Measurements from ENCODE around the gene FGD4.
"Not testable (repeated sequence)": the region's sequence is repeated elsewhere in the genome, so short reads cannot be mapped to it uniquely, and the experiment has no call there.

The FGD4 gene

DNA sequence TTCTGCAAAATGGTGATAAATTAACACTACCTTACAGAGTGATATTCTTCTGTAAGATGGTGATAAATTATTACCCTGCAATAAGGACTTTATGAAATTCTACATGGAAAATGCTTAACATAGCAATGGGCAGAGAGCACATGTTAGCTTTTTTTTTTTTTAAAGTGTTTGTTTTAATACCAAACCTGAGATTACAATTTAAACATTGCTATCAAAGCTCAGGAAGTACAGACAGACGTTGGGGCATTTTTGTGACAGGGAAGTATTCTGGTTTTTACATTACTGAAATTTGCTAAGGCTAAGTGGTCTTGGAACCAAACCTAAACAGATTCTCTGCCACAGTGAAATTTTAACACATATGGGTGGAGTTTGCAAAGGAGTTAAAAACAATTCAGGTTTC is 133.1 kb downstream of the FGD4 start:
- no peak for DNase-seq

DNA sequence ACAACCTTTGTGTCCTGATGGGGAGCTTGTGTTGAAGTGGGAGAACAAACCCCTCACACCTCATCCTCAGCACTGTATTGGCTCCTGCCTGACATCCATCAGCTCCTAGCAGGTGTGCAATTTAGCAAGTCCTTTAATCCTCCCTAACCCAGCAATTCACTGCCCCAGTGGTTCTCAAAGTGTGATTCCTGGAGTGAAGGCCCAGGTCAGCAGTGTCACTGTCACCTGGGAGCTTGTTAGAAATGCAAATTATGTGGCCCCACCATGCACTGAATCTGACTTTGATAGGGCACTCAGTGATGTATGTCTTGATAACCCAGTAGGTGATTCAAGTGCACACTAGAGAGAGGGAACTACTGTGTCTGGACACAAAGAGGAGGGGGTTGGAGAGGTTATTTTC is 133.6 kb downstream of the FGD4 start:
- no peak for DNase-seq

DNA sequence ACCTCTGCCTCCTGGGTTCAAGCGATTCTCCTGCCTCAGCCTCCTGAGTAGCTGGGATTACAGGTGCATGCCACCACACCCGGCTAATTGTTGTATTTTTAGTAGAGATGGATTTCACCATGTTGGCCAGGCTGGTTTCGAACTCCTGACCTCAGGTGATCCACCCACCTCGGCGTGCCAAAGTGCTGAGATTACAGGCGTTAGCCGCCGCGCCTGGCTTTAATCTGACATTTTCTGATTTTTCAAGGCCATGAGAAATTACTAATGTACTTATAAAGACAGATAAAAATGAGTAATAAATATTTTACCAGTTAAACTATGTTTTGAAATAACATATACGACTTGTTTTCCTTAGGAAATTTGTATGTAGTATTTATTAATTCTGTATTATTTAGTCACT is 134.1 kb downstream of the FGD4 start:
- not testable (repeated sequence) for DNase-seq

DNA sequence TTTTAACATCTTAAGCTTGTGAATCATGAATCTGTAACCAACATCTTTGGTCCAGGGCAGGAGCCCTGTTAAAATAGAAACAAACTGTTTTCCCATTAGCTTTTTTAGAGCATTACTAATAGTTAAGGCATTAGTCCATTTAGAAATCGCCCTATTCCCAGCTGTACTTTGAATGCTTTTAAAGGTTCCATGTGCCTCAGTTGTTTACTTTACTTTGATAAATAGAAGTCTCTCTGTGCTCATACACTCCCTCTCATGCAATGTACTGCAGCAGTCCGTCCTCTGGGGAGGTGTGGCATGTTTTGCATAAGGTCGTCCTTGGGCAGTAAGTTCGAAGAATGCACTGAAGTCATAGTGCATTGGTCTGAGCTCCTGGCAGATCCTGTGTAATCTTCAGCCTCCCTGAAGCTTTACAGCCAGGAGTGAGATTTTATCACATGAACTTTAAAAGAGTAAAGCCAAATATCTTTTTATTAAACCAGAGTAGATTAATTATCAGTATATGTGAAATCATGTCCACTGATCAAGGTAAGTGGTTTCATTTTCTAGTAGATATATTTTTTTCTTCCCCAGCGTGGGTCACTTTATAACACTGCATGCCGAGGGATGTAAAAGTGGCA is 134.7 kb downstream of the FGD4 start:
- DNase-seq: no peak

DNA sequence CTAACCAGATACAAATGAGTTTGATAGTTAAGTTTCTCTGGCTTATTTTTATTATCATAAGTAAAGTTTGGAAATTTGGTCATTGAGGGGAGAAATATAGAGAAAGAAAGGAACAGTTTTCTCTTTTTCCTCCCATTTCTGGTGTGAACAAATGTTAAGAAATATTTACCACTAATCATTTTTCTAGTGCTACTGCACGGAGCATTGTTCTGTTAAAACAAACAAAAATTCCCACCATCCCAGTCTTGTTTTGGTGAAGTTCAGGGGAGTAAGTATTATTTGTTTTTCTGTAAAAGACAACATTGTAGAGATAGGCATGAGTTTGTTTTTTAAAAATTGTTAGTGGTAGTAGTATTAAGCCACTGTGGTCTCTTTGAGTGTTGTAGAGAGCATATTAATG is 135.3 kb downstream of the FGD4 start:
- DNase-seq: no peak

DNA sequence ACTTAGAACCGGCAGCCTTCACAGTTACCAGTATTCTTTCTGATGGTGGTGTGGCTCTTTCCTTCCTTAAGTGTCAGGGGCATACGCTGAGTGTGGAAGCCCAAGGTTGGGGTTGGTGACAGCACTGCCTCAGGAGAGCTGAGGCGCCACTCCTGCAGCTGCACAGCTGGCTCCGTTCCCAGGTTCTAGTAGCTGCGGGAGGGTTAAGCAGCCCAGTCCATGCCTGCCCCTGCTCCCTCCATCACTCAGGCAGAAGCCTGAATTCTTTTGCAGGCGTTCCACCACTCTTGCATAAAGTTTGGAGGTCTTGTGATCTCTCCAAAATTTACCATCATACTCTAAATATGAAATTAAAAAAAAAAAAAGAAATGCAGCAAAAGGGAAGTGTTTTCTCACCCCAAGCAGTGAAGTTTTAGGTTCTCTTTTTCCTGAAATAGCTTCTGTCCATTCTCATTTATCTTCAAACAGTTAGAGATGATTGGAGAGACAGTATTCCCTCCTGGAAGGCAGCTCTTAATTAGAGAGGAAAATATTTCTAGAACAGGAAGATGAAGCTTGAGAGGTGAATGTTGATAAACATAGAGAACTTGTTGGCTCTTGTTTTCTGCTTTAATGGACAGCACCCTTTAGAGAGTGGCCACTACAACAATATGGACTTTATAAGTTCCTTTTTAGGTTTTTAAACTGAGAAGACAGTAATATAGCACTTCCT is 136.1 kb downstream of the FGD4 start:
- no peak for DNase-seq

DNA sequence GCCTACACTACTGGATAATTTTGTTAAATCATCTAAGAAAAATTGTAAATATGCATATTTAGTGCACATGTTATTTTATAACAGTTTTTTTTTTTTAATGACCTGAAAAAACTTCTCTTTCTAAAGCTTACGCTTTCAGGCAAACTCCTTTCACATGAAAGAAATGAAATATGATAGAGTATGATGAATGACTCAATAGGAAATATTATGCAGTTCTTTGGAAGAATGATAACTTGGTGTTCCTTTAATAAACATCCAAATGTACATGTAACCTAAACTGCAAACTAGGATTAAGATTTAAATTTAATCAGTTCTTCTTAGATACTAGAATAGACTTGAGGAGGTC is 136.6 kb downstream of the FGD4 start:
- no peak for DNase-seq

DNA sequence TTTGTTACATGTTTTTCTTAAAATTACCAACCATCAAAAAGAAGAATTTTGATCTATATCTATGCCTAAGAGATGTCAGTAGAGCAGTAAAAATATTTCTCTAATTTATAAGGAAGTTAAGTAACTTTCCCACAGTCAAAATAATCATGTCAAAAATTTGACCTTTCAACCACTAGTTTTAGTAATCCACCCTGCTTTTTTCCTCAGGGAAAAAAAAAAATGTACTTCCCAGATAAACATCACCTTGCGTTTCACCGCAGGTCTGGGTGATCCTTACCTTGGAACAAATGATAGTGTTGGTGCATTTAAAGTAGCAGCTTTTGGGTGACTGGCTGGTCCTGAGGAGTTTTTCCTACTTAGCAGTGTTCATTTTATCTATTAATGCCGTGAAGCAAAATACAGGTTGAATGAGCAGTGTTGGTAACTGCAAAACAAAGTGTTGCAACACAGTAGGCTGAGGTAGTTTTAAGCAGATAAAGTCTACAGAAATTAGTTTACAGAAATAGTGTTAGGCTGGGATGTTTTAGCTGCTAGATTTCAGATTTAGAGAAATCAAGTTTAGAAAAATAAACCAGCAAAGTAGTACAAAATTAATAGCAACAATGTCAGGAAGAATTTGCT is 142.5 kb downstream of the FGD4 start:
- DNase-seq: no peak

DNA sequence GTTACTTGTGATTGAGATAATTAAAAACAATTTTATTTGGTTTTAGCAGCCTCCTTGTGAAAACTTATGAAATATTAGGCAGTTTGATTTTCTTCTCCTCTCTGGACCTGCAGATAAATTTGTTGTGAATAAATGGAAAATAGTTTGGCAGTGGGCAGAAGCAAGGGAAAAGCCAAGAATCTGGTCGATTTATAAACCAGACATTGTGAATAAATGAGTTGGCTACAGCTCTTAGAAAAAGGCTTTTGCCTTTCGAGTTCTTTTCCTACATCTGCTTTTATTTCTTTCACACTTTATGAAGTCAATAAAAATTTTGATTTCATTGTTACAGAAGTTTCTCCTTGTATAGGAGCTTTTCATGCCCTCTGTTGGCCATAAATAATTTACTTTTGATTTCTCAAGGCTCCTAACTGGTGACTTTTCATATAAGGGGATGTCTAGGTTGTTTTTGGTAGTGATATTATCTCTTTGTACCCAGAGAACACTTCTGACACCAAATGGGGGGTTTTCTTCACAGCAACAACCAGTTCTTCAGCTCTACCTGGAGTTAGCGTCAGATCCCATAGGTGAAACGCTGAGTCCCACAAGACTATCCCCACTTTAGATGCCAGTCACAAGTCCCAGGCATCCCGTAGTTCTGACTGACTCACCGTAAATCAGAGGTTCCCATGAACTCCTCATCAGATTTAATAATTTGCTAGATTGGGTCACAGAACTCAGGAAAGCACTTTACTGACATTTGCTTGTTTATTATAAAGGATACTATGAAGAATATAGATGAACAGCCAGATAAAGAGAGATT is 143.3 kb downstream of the FGD4 start:
- DNase-seq: no peak

DNA sequence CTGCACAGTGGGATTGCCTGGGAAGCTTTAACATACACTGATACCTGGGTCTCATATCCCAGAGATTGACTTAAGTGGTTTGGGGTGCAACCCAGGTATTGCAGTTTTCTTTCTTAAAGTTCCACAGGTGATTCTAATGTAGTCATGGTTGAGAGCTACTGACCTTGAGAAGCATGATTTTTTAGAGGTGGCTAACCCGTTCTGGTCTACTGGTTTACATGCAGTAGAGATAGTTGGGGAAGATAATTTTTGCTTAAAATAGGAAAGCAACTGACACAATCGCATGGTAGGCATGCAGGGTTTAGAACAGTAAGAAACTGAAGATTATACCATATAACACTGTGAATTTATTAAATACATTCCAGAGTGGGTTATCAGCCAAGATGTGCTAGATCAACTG is 145.5 kb downstream of the FGD4 start:
- no peak for DNase-seq

DNA sequence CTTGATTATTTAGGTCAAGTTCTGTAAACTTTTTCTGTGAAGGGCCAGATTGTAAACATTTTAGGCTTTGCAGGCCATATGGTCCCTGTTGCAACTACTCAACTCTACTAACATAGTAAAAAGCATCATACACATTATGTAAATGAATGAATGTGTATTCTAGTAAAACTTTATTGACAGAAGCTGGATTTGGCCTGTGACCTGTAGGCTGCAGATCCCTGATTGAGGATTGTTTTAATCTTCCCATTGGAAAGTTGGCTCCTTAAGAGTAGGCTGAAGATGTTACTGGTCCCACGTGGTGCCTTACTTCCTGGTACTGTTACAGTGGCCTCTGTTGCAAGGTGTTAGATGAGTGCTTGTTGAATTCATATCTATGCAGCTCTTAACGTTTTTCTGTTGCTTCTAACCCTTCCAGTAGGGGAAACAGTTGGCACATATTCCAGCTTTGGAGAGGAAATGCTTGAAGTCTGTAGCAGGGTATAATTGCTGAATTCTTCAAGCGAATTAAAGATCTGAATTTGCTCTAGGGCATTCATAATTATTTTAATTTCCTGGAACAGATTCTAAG is 146.1 kb downstream of the FGD4 start:
- no peak for DNase-seq

DNA sequence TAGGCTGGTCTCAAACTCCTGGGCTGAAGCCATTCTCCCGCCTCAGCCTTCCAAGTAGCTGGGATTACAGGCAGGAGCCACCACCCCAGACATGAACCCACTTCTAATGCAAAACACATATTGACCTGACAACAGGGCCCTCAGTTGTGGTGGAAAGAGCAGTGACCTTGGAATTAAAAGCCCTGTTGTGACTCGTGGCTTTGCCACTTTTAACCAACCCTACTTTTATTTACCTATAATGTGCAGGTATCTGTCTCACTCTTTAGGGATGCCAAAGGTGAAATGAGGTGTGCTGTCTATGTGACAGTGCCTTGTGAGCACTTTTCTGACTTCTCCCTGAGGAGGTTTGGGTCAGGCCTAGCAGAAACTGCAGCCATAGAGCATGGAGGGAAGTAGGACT is 146.9 kb downstream of the FGD4 start:
- DNase-seq: no peak

DNA sequence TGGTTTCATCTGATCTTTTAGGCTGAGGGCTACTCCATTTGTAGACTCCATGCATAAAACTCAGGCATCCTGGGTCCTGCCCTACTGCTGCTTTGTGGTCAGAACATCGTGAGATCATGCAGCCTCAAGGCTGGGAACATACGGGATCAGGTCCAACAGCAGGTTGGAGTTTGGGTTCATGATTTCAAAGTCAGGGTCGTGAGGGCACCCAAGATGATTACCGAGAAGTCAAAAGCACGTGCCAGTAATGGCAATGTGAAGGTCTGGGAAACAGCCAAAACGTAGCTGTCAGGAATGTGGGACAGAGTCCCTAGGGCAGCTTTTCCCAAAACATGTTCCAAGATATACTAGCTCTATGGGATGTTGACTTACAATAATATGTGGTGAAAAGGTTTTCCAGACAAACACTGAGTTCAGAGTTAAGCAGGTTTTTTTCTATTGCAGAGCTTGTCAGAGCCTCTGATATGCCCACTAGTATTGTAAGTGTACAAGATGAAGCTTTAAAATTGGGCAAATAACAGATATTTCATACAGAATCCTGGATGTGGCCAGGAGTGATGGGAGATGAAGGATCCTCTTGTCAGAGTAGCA is 149.4 kb downstream of the FGD4 start:
- no peak for DNase-seq

DNA sequence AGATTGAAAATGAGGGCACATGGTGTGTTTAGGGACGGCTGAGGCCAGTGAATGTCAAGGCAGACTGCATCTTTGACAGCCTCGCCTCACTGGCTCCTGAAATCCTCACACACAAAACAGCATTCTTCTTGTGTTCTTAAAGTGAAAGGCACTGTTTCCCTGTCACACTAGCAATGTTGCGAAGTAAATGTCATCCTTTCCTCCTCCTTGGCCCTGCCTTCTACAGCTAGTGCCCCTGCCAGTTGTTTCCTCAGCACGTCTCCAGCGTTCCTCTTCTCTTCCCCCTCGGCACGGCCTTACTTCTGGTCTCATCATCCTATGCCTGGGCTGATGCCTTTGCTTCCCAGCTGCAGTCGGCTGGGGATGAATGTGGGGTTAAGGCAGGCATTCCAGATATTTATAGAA is 150.3 kb downstream of the FGD4 start:
- no peak for DNase-seq

DNA sequence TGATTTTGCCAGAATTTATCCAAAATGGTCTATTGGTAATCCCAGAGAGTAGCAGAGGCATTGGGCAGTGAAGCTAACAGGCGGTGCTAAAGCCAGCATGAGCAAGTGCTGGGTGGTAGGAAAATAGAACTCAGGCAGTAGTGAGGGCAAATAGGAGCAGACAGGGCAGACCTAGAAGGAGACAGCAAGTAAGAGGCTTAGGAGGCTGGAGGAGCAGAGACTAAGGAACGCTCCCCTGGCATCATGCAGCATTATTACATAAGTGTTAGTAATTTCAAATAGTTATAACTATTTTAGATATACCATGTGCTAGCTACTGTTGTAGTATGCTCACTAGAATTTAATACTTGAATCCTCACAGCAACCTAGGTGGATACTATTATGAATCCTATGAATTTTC is 151.7 kb downstream of the FGD4 start:
- DNase-seq: no peak

DNA sequence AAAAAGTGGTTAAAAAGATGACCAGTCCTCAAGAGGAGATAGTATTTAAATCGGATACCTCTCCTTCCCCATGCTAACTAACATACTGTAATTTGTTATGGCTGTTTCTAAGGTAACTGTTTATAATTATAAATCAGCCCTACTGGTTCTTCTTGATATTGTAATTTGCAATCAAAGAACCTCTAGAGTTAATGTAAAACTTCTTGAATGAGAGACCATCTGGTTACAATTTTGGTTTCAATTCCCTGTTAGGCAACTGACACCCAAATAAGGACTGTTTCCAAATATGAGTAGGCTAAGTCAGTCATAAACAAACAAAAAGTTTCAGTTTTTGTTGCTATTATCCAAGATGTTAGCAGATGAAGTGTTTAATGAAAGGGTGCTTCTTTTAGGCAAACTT is 159.5 kb downstream of the FGD4 start:
- no peak for DNase-seq

DNA sequence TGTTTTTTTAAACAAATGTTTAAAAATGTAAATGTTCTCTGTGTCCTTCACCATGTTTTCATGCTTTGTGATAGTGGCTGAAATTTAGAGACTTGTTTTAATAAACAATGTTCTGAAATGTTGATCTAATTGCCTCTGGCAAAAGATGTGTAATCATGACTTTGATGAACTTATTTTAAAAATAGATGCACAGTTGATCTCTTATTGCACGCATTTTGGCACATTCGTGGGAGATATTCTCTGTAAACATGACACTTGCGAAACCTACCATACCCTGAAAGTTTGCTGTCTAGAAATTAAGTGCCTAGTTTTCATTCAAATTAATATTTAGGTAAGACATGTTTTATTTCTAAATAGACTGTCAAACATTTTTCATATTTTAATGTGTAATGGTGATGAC is 160.1 kb downstream of the FGD4 start:
- no peak for DNase-seq

DNA sequence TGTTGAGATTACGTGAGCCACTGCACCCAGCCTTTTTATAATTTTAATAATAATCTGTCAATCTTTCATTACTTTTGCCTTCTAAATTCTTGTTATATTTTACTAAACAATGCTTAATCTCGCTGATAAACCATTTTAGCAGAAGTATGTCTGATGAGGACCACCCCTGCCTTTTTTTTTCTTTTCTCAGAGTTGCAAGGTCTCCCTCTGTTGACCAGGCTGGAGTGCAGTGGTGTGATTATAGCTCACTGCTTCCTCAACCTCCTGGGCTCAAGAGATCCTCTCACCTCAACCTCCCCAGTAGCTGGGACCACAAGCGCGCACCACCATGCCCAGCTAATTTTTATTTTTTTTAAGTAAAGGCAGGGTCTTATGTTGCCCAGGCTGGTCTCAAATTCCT is 161.2 kb downstream of the FGD4 start:
- DNase-seq: no peak

DNA sequence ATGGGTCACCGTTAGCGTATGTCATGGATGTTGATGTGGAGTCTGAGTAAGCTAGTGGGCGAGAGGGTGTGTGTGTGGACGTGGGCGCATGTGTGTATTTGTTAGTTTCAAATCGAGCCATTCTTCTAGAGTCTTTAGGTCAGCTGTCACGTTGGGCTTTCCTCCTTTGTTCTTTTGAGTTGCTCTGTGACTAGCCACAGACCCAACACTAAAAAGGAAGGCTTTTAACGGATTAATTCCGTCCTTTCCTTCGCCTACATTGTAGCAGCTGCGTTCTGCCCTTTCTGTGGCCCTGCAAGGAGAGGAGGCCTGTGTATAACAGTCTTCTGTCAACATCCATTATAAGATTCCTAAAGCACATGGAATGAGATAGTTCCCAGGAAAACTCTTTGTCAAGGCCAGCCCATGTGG is 162.6 kb downstream of the FGD4 start:
- no peak for DNase-seq

DNA sequence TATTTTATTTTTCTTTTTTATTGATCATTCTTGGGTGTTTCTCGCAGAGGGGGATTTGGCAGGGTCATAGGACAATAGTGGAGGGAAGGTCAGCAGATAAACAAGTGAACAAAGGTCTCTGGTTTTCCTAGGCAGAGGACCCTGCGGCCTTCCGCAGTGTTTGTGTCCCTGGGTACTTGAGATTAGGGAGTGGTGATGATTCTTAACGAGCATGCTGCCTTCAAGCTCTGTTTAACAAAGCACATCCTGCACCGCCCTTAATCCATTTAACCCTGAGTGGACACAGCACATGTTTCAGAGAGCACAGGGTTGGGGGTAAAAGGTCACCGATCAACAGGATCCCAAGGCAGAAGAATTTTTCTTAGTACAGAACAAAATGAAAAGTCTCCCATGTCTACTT is 163.1 kb downstream of the FGD4 start:
- DNase-seq: not testable (repeated sequence)

DNA sequence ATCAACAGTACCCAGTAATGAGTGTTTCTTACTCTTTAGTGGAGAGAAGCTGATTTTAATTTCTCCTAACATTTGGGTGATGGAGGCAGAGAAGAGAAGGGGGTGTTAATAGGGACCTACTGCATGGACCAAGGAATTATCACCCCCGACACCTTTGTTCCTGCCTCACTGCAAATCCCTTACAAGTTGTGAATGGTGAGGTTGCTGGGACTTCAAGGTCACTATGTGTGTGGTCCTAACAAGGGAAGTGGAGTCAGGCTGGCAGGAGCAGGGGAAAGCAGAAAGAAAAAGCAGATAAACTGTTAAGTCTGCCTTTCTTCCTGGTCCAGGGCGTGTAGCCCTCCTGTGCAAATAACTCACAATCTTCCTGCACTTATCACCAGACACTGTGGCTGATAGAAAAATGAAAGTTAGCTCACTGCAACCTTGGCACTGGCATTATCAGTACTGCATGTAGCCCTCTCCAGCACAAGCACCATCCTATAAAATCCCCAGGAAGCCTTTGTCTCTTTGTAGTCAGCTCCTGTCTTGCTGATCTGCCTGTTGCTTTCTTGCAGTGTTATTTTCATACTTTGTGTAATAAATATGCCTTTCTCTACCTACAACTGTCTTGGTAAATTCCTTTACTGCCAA is 167.4 kb downstream of the FGD4 start:
- DNase-seq: no peak

DNA sequence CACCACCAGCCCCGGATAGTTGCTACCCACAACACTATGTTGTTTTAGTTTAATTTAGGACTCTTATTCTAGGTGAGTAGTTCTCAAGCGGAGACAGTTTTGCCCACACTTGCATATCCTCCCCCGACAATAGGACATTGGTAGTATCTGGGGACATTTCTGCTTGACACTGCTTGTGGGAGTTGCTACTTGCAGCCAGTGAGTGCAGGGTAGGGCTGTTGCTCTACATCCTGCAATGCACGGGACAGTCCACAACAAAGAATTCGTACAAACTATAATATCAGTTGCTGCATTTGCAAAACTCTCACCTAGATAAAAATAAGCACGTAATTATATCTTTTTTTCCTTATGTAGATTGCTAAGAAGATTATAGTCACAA is 167.9 kb downstream of the FGD4 start:
- DNase-seq: no peak

DNA sequence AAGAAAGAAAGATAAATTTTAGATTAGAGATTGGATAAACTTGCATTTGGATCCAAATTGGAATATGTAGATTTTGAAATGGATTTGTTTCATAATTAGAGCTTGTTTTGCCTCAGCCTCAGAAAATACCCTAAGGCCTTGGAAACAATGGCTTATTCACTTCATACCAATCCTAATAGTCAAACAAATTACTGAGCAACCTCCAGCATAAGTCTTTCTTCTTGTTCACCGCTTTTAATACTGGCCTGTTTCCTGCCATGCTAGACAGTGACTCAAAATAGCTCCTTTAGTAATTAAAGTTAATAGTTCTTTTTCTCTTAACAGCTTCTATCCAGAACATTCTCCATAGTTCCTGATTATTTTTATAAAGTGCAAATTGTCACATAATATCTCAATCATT is 168.9 kb downstream of the FGD4 start:
- DNase-seq: no peak

Measured in activated CD8-positive, alpha-beta memory T cell treated with anti-CD3 and anti-CD28 coated beads, Interleukin-2, amount 50 U/mL, for 48 hours (primary cell).